CD4-positive, alpha-beta T cell (primary cell): ENCODE results near the gene LALBA. TPM values are rescaled to one million over a fixed set of nuclear protein-coding genes. Genes with fewer than 3 reads are reported as not detected.
A peak's percentile ranks its signal among the peaks of the same experiment; 100 is the strongest.

Experiments used
- ATAC-seq: fragments of 200-7000 bp; cut with Tn5 transposase; one replicate; pipeline ENCODE4 v1.10.0; 2022; ENCODE audit warnings: mild to moderate bottlenecking; ENCODE audit not compliant: poor library complexity
- CTCF ChIA-PET: fragments of 350-600 bp; sonication (Branson Sonifier 250); formaldehyde crosslinking; loops from one replicate; lab custom pipeline; 2021; ENCODE audit warnings: antibody characterized with exemption, inconsistent platforms; lab: Charles Lee
- POLR2A ChIA-PET: fragments of 350-600 bp; sonication (Branson Sonifier 250); formaldehyde crosslinking; loops from one replicate; lab custom pipeline; 2021; ENCODE audit warnings: antibody characterized with exemption, inconsistent platforms; lab: Charles Lee
- DNase-seq, 14 experiments: peaks; one replicate each; pipeline ENCODE4 v3.0.0-alpha.2; 2013 to 2020; ENCODE audit warnings: mixed read lengths in 2 of 14
- H3K27ac ChIP-seq, 2 donors: one replicate each; pipeline versions ENCODE4 v1.5.1 to v1.7.0; 2013; ENCODE audit warnings: low read length in 2 of 2, low read depth in 1 of 2, mild to moderate bottlenecking in 1 of 2
- H3K27me3 ChIP-seq, 2 experiments: 1 replicate in 1 of 2; 2 replicates in 1 of 2; pipeline versions ENCODE4 v1.6.1 to v1.7.0; 2013; ENCODE audit warnings: low read length in 2 of 2, control low read depth in 1 of 2, mild to moderate bottlenecking in 1 of 2, moderate library complexity in 1 of 2; ENCODE audit not compliant: insufficient read depth in 2 of 2, control insufficient read depth in 1 of 2
- H3K36me3 ChIP-seq: one replicate; pipeline ENCODE4 v1.6.1; 2013; ENCODE audit warnings: low read length, control low read depth; ENCODE audit not compliant: insufficient read depth
- H3K4me1 ChIP-seq: one replicate; pipeline ENCODE4 v1.6.1; 2013; ENCODE audit warnings: low read length, control low read depth; ENCODE audit not compliant: insufficient read depth
- H3K4me3 ChIP-seq: one replicate; pipeline ENCODE4 v1.5.1; 2013; ENCODE audit warnings: mild to moderate bottlenecking, low read length, moderate library complexity
- H3K9me3 ChIP-seq, 2 experiments: 1 replicate in 1 of 2; 2 replicates in 1 of 2; pipeline versions ENCODE4 v1.6.1 to v1.7.0; 2013; ENCODE audit warnings: low read length in 2 of 2, mild to moderate bottlenecking in 2 of 2, control low read depth in 1 of 2, moderate library complexity in 1 of 2; ENCODE audit not compliant: control insufficient read depth in 1 of 2, insufficient read depth in 1 of 2
- H3K27ac Mint-ChIP-seq: one replicate; pipeline ENCODE4 v1.8.0; 2020; ENCODE audit warnings: mixed read lengths
- H3K27me3 Mint-ChIP-seq: one replicate; pipeline ENCODE4 v1.8.0; 2021; ENCODE audit warnings: mixed read lengths
- H3K36me3 Mint-ChIP-seq: one replicate; pipeline ENCODE4 v1.8.0; 2021; ENCODE audit warnings: low read depth, mixed read lengths
- H3K4me1 Mint-ChIP-seq: one replicate; pipeline ENCODE4 v1.8.0; 2021; ENCODE audit warnings: low read depth, mixed read lengths
- H3K4me3 Mint-ChIP-seq: one replicate; pipeline ENCODE4 v1.8.0; 2020; ENCODE audit warnings: mild to moderate bottlenecking, mixed read lengths
- H3K9me3 Mint-ChIP-seq: one replicate; pipeline ENCODE4 v1.8.0; 2020; ENCODE audit warnings: mixed read lengths
- CTCF ChIP-seq: fragments of 200-600 bp; IDR thresholded peaks from one replicate; pipeline ENCODE4 v1.8.0; 2022; ENCODE audit warnings: antibody characterized with exemption, mild to moderate bottlenecking
- intact Hi-C, 2 experiments: fragments of 100-400 bp; cut with DNase I in 1 of 2; cut with micrococcal nuclease in 1 of 2; formaldehyde crosslinking; loops; one replicate each; pipeline versions ENCODE4 v1.15.1 to v1.9.0; 2023 to 2025; cut with DNase I, micrococcal nuclease
- polyA plus RNA-seq, 2 donors: library from polyadenylated mRNA; unstranded; fragments of 120-200 nt; gene quantifications; one replicate each; pipeline ENCODE4 v1.2.1, GENCODE V29; 2013
- total RNA-seq, 174 experiments: library from RNA in 2 of 174; stranded (reverse) in 2 of 174; gene quantifications; one replicate each; pipeline ENCODE4 v1.2.3 and lab custom pipeline; 2021 to 2026

The LALBA gene
- total RNA-seq: not detected
- polyA plus RNA-seq (2013, experiment 1 of 2): not detected
- polyA plus RNA-seq (2013, experiment 2 of 2): not detected
- 0 to 0.18 (median 0) reads per million in 172 experiments for total RNA-seq (lab: John Stamatoyannopoulos, UW)

GRCh38 chr12:48569946-48570345, at the start of gene LALBA:
TSS of gene LALBA (minus strand) at chr12:48570046. CDS start at chr12:48570020, 26 bp downstream.
- DNase-seq: no peak
- no peaks in the 10 kb centered on the region for H3K9me3 ChIP-seq
- intact Hi-C loops: no loop called here
- Mint-ChIP-seq H3K9me3 (no peaks in the 10 kb centered on the region), H3K36me3 (no peaks in the 10 kb centered on the region), H3K4me3 (no peak within 1 kb of the TSS), H3K27me3 (peaks cover 36% of the 10 kb centered on the region), H3K4me1 (no peaks in the 10 kb centered on the region), H3K27ac (no peak within 1 kb of the TSS)
- peaks cover 0 to 6% of the 10 kb centered on the region in 2 experiments for H3K27me3 ChIP-seq
- ATAC-seq: no peak
- no peak for TF ChIP-seq CTCF
- H3K36me3 ChIP-seq: no peaks in the 10 kb centered on the region
- no peaks in the 10 kb centered on the region for H3K4me1 ChIP-seq
- CTCF ChIA-PET: no interaction called here
- no peak within 1 kb of the TSS for H3K4me3 ChIP-seq
- H3K27ac ChIP-seq: no peak within 1 kb of the TSS
- POLR2A ChIA-PET: no interaction called here

- CTCF ChIA-PET: interaction anchor here (0.6 to 1.7 kb wide), 10 partner anchors 9 to 876 kb away, joined by 3 to 18 read pairs (median 3); no protein-coding TSS in a partner anchor
- intact Hi-C loops: loop anchor here (1.0 to 10.0 kb wide), 10 partner anchors 76 to 904 kb away; partner anchors contain the start of gene TMEM106C (in 1 of the 2)
- peak; percentile 51 to 87 (median 68) for DNase-seq
- Mint-ChIP-seq H3K36me3 (no peaks in the 10 kb centered on the region), H3K4me1 (no peaks in the 10 kb centered on the region), H3K9me3 (peaks cover 4% of the 10 kb centered on the region), H3K27ac (no peak overlapping the region), H3K4me3 (no peak overlapping the region), H3K27me3 (peaks cover 54% of the 10 kb centered on the region)
- Histone ChIP-seq H3K36me3 (no peaks in the 10 kb centered on the region), H3K27me3 (peaks cover 0 to 11% of the 10 kb centered on the region in 2 experiments), H3K4me3 (no peak overlapping the region), H3K9me3 (peaks cover 0 to 4% of the 10 kb centered on the region in 2 experiments), H3K4me1 (no peaks in the 10 kb centered on the region), H3K27ac (no peak overlapping the region)
- peak; percentile 95 for TF ChIP-seq CTCF
- POLR2A ChIA-PET: interaction anchor here (0.7 kb wide), 1 partner anchor 924 kb away, joined by 3 read pairs; no protein-coding TSS in a partner anchor
- ATAC-seq: peak; percentile 95
Measured at GRCh38 chr12:48618541-48618940, 48.7 kb upstream of the LALBA start.

GRCh38 chr12:48615681-48616080, 45.8 kb upstream of the LALBA start:
- CTCF ChIA-PET: no interaction called here
- Mint-ChIP-seq H3K27me3 (peaks cover 54% of the 10 kb centered on the region), H3K36me3 (peaks cover 5% of the 10 kb centered on the region), H3K4me3 (no peak overlapping the region), H3K4me1 (no peaks in the 10 kb centered on the region), H3K27ac (no peak overlapping the region), H3K9me3 (peaks cover 11% of the 10 kb centered on the region)
- intact Hi-C loops: loop anchor here (1.0 to 10.0 kb wide), 8 partner anchors 363 to 901 kb away; no protein-coding TSS in a partner anchor
- no peak for DNase-seq
- no peaks in the 10 kb centered on the region for H3K4me1 ChIP-seq
- H3K36me3 ChIP-seq: no peaks in the 10 kb centered on the region
- POLR2A ChIA-PET: no interaction called here
- peaks cover 0 to 11% of the 10 kb centered on the region in 2 experiments for H3K27me3 ChIP-seq
- ATAC-seq: no peak
- peaks cover 0 to 4% of the 10 kb centered on the region in 2 experiments for H3K9me3 ChIP-seq
- TF ChIP-seq CTCF: no peak
- no peak overlapping the region for H3K4me3 ChIP-seq
- H3K27ac ChIP-seq: no peak overlapping the region
